Measurements from ENCODE around the gene DISP3.

DISP3 gene

DNA sequence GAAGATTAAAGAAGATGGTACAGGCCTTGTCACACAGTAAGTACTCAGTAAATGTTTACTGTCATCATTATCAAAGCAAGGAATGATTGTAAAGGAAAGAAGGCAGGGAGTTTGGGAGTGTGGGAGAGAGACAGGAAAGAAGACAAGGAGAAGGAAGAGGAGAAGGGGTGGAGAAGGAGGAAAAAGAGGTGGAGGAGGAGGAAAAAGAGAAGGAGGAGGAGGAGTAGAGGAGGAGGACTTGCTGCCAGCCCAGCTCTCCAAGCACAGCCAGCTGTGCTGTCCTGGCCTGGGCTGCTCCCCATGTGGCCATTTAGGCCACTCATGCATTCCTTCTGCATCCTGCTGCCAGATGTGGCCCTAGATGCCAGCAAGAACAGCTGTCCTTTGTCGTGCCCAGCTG, 7.5 kb upstream of the DISP3 start:
- no peak overlapping the region for H3K27ac ChIP-seq
- no peak for TF ChIP-seq CTCF (conservative IDR thresholded peaks at IDR 0.05)

DNA sequence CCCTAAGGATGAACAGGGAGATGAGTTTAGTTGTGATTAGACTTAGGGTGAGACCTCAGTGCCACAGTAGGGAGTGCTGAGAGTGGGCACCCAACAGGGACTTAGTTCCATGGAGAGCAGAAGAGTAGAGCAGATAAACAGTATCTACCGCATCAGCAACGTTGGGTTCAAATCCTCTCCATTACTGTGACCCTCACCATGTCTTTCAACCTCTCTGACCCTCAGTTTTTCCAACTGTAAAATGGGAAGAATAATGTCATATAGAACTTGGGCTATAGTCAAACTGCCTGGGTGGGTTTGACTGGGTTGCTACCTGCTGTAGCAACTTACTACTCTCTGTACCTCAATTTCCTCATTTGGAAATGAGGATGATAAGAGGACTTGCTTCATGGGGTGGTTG, 6.7 kb upstream of the DISP3 start:
- H3K27ac ChIP-seq, result no peak overlapping the region
- no peak for TF ChIP-seq CTCF (conservative IDR thresholded peaks at IDR 0.05)

GRCh38 chr1:11472741-11473140, 6.2 kb upstream of the DISP3 start:
- no peak for TF ChIP-seq CTCF (conservative IDR thresholded peaks at IDR 0.05)
- H3K27ac ChIP-seq, result no peak overlapping the region

DNA sequence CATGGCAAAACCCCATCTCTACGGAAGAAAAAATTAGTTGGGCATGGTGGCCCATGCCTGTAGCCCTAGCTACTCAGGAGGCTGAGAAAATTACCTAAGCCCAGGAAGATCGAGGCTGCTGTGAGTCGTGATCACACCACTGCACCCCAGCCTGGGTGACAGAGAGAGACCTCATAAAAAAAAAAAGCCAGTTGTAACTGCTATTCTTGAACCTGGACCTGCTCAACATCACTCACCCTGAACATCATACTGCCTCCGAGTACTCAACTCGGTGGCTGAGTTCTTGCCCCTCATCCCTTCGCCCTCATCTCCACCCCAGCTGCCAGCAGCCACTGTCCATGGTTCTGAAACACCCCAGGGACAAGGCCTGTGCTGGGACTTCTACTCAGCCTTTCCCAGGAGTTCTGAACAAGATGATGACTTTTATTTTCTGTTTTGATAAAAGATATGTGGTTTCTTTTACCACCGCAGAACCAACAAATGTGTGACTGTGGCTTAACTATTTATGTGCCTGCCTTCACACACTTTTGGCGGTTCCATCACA, 5.4 kb upstream of the DISP3 start:
- TF ChIP-seq CTCF (conservative IDR thresholded peaks at IDR 0.05), result no peak

DNA sequence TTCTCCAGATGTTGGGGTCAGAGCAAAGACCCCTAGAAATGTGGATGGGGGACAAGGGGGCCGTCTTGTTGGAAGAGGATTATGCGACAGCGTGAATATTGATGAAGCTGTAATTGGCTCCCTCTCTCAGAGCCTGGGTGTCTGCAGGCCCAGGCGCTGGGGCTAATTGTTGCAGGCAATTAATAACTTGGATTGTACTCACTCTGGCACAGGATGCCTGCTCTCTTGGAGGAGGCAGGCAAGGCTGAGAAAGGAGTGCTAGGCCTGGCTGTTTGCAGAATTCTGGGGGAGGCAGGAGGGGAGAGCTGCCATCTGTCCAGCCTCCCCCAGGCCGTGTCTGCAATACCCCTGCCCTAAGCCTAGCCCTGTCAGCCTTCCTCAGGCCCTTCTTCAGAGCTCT, 4.1 kb upstream of the DISP3 start:
- TF ChIP-seq CTCF (conservative IDR thresholded peaks at IDR 0.05), result no peak
- no peak overlapping the region for H3K27ac ChIP-seq

More for the DNA sequence above, 5.4 kb upstream of the DISP3 start:
- no peak overlapping the region for H3K27ac ChIP-seq

GRCh38 chr1:11475748-11476147, 3.2 kb upstream of the DISP3 start:
- H3K27ac ChIP-seq, result no peak overlapping the region
- no peak for TF ChIP-seq CTCF (conservative IDR thresholded peaks at IDR 0.05)

- peak overlapping the region; percentile 93 for H3K27ac ChIP-seq
- TF ChIP-seq CTCF (conservative IDR thresholded peaks at IDR 0.05), result no peak
These were observed 522 bp downstream of the DISP3 start for GRCh38 chr1:11479375-11479979.
